SU-DHL-6 (cell line): ENCODE measurements around the gene CAPN9.

ENCODE experiments used
- CTCF ChIP-seq: fragments of 200-600 bp; sonication (generic); IDR thresholded peaks from one replicate; pipeline ENCODE4 v1.5.1; 2017; ENCODE audit warnings: antibody characterized with exemption, mild to moderate bottlenecking, low read length, moderate library complexity; ENCODE audit not compliant: insufficient read depth, poor library complexity, severe bottlenecking
- EZH2phosphoT487 ChIP-seq: fragments of 200-600 bp; sonication (generic), shearing (Covaris generic); conservative IDR thresholded peaks from 2 replicates; pipeline ENCODE4 v1.6.1; 2018; ENCODE audit warnings: mild to moderate bottlenecking, antibody characterized with exemption, low read length, moderate library complexity, mixed read lengths

- TF ChIP-seq CTCF (no peak), EZH2phosphoT487 (no peak)
These were observed 76.8 kb downstream of the CAPN9 start for GRCh38 chr1:230823931-230824381.
